Hematopoietic multipotent progenitor cell treated with erythropoietin and hydrocortisone succinate and interleukin-3 and kit ligand, for 17 days (in vitro differentiated cells): Measurements from ENCODE around the gene CCDC6.
"Not testable (repeated sequence)": the region's sequence is repeated elsewhere in the genome, so short reads cannot be mapped to it uniquely, and the experiment has no call there.

Source experiments
- DNase-seq: peaks from one replicate; pipeline ENCODE4 v3.0.0-alpha.2; 2015; ENCODE audit warnings: low spot score

The CCDC6 gene

GRCh38 chr10:59808896-59809643 lies 97.3 kb downstream of the CCDC6 start:
- peak; percentile 63 for DNase-seq

DNA sequence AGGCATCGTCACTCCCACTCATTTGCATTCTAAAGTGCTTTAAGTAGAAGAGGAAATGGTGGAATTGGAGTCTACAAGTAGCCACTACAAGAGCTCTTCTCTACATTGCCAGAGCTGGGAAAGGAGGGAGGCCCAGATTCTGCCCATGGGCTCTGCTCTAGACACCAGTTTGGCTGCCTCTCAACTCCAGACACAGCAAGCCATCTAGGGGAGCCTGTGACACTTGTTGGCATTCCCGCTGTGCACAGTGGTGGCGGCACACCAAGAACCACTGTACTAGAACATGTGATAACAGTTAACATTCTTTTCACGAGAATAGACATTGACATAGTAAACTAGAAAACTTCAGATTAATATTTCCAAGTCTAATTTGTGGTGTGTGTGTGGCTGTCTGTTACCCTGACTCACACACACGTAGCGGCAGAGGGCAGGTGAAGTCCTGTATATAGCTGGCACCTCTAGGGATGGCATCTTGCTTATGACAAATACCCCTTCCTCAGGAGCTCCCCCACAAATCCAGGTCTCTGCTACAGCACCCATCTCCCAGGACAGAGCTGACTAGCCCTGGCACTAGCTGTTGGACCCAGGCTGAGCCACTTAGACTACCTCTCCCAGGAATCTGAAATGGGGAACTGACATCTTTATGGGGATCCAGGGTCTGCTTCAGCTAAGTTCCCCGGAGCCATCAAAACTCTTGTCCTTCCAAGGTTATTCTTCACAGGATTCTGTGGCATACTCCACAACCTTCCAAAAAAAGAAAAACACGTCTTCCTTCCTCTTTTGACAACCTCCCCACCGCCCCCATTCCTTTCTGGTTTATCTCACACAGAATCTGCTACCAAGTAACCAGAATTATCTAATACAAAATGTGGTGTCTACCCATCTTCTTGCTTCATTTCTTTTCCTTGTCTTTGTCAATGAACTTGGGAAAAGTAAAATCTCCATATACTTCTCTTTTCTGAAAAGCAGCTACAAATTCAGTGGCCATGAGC lies 98.4 kb downstream of the CCDC6 start:
- DNase-seq = no peak

GRCh38 chr10:59805014-59805413 lies 101.3 kb downstream of the CCDC6 start:
- peak; percentile 11 for DNase-seq

- no peak for DNase-seq
Observed at GRCh38 chr10:59804220-59804619, 102.1 kb downstream of the CCDC6 start.

DNA sequence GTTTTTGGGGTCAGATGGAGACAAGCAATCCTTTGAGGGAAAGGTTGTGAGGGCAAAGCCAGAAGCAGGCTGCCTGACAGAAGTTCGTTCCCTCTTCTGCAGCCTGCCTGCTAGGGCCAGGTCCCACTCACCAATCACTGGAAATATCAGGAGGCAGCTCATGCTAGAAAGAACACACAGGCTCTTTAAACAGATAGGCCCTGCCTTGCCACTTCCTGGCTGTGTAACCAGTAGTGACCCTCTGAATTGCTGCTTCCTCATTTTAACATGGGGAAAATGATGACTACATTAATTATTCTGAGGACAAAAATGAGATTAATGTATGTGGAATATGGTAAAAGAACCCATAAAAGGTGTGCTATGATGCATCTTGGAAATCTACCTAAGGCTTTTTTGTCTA lies 102.6 kb downstream of the CCDC6 start:
- no peak for DNase-seq

DNA sequence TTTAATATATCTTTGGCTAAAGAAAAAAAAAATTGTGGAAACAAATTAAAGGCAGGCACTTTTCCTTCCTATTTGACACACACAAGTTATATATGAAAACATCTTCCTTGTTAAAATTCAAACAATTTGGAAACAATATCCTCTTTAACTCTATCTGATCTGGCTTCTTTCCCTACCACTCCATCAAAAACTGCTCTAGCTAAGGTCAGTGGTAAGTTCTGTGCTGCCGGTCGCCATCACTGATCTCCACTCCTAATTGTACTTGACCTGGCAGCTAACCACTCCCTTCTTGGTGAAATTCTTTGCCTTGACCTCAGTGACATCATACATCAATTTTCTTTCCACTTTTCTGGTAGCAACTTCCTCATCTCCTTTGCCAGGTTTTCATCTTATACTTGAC lies 105.2 kb downstream of the CCDC6 start:
- DNase-seq = no peak

DNA sequence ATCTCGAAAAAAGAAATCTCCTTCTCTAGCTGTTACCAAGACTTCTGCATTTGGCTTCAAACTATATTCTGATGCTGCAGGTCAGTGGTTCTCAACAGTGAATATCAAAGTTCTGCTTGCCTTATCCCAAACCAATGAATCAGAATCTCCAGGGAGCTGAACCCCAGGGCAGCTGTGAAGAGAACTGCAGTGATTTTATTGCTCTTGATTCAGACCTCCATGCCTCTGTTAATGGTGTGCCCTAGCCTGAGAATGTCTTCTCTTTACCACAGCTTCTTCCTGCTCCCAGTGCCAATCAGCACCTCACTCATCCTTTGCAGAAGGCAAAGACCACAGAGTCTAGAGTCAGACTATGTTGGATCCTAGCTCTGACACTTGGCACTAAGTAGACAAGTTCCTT lies 106.9 kb downstream of the CCDC6 start:
- DNase-seq = no peak

GRCh38 chr10:59793919-59794318 lies 112.4 kb downstream of the CCDC6 start:
- no peak for DNase-seq

DNA sequence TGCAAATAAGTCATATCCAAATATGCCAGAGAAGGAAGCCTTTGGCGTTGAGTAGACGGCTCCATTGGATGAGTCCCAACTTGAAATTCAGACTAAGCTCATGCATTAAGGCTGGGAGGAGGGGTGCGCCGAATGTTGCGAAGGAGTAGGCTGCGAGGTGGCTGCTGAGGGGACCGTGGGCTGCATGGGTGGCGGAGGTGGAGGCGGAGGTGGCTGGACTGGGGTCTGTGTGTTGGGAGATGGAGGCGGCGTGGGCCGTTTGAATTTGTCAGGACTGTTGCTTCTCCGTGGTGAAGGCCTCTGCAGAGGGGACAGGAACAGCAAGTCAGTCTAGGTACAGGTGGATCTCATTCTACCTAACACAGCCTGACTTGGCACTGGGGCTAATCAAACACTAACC lies 113.5 kb downstream of the CCDC6 start:
- no peak for DNase-seq

DNA sequence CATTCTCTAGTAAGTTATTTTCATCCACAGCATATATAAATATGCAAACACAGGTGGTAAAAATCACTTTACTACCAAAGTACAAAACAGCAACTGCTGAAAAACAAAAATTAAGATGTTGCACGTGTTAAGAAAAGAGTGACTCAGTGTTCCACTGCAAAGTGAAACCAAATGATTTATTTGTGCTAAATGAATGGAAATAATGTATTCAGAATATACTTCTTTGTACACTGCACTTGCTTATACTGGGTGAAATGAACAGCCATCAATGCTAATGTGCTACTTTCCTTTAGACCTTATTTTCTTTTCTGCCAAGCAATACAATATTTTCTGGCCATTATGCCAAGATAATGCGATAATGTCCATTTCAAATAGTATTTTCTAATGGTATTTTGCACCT lies 114.8 kb downstream of the CCDC6 start:
- DNase-seq = no peak

DNA sequence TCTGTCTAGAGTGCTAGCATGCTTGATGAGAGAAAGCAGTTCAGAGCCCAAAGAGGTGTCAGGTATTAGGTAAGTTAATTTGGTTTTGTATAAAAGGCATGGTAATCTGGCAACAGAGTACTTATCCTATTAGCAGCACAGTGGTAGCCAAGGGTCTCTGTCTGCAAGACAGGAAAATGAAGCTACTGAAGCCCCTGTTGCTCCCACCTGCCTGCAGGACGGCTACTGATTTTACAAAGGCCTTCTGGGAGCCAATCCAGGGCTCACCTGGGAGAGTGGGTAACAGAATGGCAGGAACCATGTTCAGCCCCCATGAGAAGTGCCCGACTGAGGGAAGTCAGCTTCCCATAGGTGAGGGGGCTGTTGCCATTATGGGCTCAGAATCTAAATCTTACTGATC lies 116.3 kb downstream of the CCDC6 start:
- not testable (repeated sequence) for DNase-seq

DNA sequence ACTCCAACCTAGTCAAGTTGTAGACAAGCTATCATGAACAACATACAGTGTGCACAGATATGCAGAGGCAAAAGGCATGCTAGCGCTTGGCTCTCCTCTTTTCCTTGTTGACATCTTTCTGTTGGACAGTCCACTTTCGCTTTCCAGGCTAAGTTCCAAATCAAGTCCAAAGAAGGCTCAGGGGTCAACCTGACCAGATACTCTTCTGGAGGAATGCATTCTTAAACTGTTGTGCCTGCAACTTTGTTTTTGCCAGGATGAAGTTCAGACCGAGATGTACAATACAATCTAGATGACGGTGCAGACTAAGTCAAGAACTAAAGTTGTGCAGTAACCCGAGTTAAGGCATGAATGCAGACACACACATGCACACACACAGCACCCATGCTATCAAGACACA lies 117.4 kb downstream of the CCDC6 start:
- DNase-seq = not testable (repeated sequence)

DNA sequence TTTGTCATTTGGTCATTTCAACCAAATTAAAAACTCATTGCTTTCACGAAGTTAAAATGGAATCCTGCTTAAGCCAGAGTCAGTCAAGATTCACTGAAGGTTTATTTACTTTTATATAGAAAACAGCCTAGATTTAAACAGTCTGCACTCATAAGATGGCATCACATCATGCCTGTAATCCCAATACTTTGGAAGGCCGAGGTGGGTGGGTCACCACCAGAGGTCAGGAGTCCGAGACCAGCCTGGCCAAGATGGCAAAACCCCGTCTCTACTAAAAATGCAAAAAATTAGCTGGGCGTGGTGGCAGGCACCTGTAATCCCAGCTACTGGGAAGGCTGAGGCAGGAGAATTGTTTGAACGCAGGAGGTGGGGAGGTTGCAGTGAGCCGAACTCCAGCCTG lies 119.3 kb downstream of the CCDC6 start:
- DNase-seq = not testable (repeated sequence)

- not testable (repeated sequence) for DNase-seq
Observed at GRCh38 chr10:59785476-59785875, 120.9 kb downstream of the CCDC6 start.

DNA sequence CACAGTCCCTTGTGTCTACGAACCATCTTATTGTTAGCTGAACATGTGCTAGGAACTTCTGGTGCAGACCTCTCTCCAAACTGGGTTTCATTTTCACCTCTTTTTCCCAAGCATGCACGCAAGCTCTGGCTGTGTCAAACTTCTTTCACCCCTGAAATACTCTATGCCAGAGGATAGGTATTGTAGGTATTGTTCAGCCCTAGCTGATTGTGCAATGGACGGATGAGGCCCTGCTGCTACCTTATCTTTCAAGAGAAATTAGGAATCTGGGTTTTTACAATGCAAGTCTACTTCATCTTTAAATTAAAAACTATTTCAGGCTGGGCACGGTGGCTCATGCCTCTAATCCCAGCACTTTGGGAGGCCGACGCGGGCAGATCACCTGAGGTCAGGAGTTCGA lies 124.8 kb downstream of the CCDC6 start:
- no peak for DNase-seq

DNA sequence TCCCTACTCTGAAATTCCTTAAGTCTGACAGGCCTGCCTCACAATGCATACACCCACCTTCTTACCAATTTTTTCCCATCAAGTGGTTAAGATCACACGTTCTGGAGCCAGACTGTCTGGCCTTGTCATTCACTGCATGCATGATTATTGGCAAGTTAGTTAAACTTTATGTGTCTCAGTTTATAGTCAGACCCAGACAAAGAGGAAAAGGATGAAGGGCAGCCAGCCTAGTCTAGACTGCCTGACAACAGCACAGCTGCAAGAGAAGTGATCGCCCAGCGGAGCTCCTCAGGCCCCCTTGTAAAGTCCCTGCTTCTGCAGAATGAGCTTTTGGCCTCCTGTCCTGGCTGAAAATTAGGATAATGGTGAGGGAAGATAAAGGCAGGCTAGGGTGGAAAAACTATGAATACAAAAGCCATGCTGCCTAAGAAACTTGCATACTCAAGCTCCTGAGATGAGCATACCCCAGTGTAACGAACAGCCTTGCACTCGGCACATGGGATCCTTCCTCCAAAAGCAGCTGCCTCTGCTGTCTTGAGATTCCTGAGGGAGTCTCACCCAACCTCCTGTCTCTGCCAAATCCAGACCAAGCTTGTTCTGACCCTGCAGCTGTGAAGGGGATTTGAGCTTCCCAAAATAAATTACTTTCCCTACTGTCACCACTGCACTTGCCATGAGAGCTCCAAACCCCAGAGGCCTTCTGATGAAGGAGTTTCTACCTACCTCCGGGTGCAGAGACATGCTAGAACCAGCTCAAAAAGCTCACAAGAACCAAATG lies 126.4 kb downstream of the CCDC6 start:
- no peak for DNase-seq

DNA sequence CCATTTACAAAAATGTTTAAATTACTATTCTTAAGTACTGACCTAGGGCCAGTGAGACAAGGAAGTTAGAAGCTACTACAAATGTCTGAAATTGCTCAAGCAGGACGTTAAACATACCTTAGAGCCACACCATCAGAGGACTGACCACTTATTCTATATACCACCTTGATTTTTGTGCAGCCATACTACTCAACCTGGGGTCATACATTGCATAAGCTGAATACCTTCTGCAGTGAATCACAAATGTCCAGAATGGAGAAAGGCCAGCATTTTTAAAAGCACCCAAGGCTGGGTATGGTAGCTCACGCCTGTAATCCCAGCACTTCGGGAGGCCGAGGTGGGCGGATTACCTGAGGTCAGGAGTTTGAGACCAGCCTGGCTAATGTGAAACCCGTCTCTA lies 131.9 kb downstream of the CCDC6 start:
- DNase-seq = no peak

GRCh38 chr10:59773088-59773487 lies 133.3 kb downstream of the CCDC6 start:
- no peak for DNase-seq

DNA sequence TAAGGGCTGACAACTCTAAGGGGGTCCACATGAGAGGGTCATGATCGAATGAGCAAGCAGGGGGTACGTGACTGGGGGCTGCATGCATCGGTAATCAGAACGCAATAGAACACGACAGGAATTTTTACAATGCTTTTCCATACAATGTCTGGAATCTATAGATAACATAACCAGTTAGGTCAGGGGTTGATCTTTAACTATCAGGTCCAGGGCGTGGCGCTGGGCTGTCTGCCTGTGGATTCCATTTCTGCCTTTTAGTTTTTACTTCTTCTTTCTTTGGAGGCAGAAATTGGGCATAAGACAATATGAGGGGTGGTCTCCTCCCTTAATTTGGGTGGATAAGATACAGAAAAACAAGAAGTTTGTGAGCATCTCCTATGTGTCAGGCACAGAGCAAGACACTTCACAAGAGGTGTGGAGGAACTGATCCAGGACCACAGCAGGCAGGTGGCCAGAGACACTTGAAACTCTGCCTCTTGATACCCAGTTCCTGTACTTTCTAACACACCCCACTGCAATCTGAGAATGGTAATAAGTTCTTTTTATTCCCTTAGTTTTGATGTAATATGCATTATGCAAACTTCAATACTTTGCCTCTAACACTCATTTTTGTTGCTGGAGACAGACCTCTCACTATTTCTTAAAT lies 135.1 kb downstream of the CCDC6 start:
- DNase-seq = no peak

GRCh38 chr10:59770689-59771088 lies 135.7 kb downstream of the CCDC6 start:
- no peak for DNase-seq

DNA sequence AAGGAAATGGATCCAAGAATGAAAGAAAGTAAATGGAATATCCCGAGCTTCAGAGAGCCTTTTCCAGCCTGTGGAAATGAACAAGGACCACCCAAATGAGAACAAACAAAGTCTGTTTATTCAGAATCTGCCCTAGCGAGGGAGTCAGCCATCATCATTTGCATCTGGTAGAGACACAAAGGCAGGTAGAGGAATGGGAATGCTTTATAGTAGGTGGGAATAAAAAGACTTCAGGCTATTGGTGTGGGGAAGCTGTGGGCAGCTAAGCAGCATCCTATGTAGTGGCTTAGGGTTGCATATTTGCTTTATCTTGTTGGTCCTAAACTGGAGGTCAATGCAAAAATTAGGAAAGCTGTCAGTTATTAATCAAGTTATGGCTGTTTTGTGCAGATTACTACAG lies 143.9 kb downstream of the CCDC6 start:
- DNase-seq = no peak

- DNase-seq = no peak
Observed at GRCh38 chr10:59757966-59758365, 148.4 kb downstream of the CCDC6 start.
